HL-60 (cell line): Measurements from ENCODE around the gene SULT1A2.
A peak's percentile ranks its signal among the peaks of the same experiment; 100 is the strongest.

ENCODE experiments used
- DNase-seq, 2 experiments: peaks; one replicate each; pipeline ENCODE4 v3.0.0-alpha.2; 2010 to 2020; ENCODE audit warnings: low read depth in 1 of 2, low spot score in 1 of 2
- H3K27ac ChIP-seq: fragments of 250-450 bp; sonication (Bioruptor Pico); replicated peaks from 2 replicates; pipeline ENCODE4 v1.5.1; 2020; ENCODE audit warnings: mild to moderate bottlenecking, moderate library complexity
- H3K27me3 ChIP-seq: fragments of 250-450 bp; sonication (Bioruptor Pico); 2 replicates; pipeline ENCODE4 v1.5.1; 2021; ENCODE audit warnings: mild to moderate bottlenecking, moderate library complexity; ENCODE audit not compliant: insufficient read depth, poor library complexity, severe bottlenecking
- H3K4me3 ChIP-seq: replicated peaks from 2 replicates; pipeline ENCODE4 v1.5.1; 2011; ENCODE audit warnings: mild to moderate bottlenecking, control low read depth, low read length; ENCODE audit not compliant: insufficient read depth
- CTCF ChIP-seq: IDR thresholded peaks from one replicate; pipeline ENCODE4 v1.5.1; 2011; ENCODE audit warnings: low read length, control low read depth, inconsistent platforms; ENCODE audit not compliant: insufficient read depth
- GABPA ChIP-seq: IDR thresholded peaks from 2 replicates; pipeline ENCODE4 v1.6.1; 2012; ENCODE audit warnings: low read depth
- POLR2AphosphoS5 ChIP-seq: IDR thresholded peaks from 2 replicates; pipeline ENCODE4 v1.6.1; 2012; ENCODE audit warnings: low read depth
- REST ChIP-seq: IDR thresholded peaks from 2 replicates; pipeline ENCODE4 v1.6.1; 2012; ENCODE audit warnings: low read depth; ENCODE audit not compliant: insufficient replicate concordance
- SPI1 ChIP-seq: IDR thresholded peaks from 2 replicates; pipeline ENCODE4 v1.6.1; 2012; ENCODE audit warnings: low read depth, mild to moderate bottlenecking, borderline replicate concordance

The SULT1A2 gene

GRCh38 chr16:28556914-28557320 lies 39.9 kb downstream of the SULT1A2 start:
- no peak for DNase-seq
- H3K27me3 ChIP-seq, result no peaks in the 10 kb centered on the region
- no peak overlapping the region for H3K4me3 ChIP-seq
- no peak for TF ChIP-seq GABPA
- no peak overlapping the region for H3K27ac ChIP-seq

GRCh38 chr16:28555561-28555960 lies 41.3 kb downstream of the SULT1A2 start:
- DNase-seq, result no peak
- Histone ChIP-seq H3K4me3 (no peak overlapping the region), H3K27ac (no peak overlapping the region), H3K27me3 (no peaks in the 10 kb centered on the region)
- TF ChIP-seq POLR2AphosphoS5, result no peak
- no peak for TF ChIP-seq REST
- TF ChIP-seq GABPA, result no peak
- TF ChIP-seq SPI1, result no peak
- TF ChIP-seq CTCF, result no peak

- H3K27me3 ChIP-seq, result no peaks in the 10 kb centered on the region
- no peak for TF ChIP-seq REST
- no peak for TF ChIP-seq GABPA
- TF ChIP-seq SPI1, result no peak
- TF ChIP-seq POLR2AphosphoS5, result no peak
- TF ChIP-seq CTCF, result no peak
- no peak overlapping the region for H3K27ac ChIP-seq
- peak overlapping the region; percentile 45 for H3K4me3 ChIP-seq
- no peak for DNase-seq
Measured at GRCh38 chr16:28554634-28555423, 42.0 kb downstream of the SULT1A2 start.

- peak; percentile 96 for TF ChIP-seq POLR2AphosphoS5
- TF ChIP-seq REST, result peak; percentile 38
- no peak for TF ChIP-seq GABPA
- peak within 1 kb of the TSS; percentile 96 for H3K27ac ChIP-seq
- no peaks in the 10 kb centered on the region for H3K27me3 ChIP-seq
- DNase-seq, result peak; percentile 90 to 95
- peak within 1 kb of the TSS; percentile 54 for H3K4me3 ChIP-seq
Measured at GRCh38 chr16:28553776-28554633, 42.8 kb downstream of the SULT1A2 start, which contains the start of gene SGF29. TSS of gene SGF29 (plus strand) at chr16:28553920. CDS start at chr16:28581070, 27,150 bp downstream.
